Activated T-cell treated with anti-CD3 and anti-CD28 coated beads for 24 hours (primary cell): ENCODE results near the gene DNAH8.

Source experiments
- DNase-seq: peaks from one replicate; pipeline ENCODE4 v3.0.0-alpha.2; 2020; ENCODE audit warnings: low read depth

DNAH8 gene

DNA sequence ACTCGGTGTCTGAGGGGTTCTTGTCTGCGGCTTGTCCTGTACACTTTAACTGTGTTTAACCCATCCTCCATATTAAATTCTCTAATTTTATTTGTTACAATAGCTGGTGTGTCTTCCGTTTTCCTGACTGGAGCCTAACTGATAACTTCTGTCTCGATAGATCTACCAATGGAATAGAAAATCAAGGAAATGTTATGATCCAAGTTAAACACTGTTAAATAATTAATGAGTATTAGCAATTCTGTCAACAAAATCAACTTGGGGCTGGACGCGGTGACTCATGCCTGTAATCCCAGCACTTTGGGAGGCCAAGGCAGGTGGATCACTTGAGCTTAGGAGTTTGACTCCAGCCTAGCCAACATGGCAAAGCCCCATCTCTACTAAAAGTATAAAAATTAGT is 81.7 kb downstream of the DNAH8 start:
- no peak for DNase-seq

DNA sequence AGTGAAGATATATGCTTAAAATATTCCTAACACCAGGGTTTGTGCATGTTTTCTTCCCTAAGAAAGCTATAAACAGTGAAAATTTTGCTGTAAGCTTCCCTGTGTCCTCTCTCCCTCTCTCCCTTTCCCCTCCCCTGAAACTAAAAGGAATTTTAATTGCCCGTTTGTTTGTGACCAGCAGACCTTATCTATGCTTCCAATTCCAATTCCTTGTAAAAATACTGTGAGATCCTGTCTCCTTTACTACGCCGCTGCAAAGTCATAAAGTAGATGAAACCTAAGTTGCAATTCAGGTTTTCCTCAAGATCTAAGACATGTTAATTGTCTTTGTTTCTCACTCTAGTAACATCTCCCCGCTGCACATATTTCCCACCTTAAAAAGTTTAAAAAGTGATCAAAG is 82.3 kb downstream of the DNAH8 start:
- no peak for DNase-seq

DNA sequence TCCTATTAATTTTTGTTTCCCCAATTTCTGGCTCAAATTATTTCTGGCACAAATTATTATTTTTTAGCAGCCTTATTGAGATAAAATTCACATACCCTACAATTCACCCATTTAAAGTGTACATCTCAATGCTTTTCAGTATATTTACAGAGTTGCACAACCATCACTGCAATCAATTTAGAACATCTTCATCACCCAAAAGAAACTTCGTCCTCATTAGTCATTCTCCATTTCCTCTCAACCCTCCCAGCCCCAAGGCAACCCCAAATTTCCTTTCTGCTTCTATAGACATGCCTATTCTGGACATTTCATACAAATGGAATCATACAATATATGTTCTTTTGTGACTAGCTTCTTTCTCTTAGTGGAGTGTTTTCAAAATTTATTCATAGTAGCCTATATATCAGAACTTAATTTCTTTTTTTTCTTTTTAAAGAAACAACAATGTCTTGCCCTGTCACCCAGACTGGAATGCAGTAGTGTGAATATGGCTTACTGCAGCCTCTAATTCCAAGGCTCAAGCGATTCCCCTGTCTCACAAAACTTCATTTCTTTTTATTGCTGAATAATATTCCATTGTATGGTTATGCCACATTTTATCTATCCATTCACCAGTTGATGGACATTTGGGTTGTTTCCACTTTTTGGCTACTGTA is 84.5 kb downstream of the DNAH8 start:
- no peak for DNase-seq

DNA sequence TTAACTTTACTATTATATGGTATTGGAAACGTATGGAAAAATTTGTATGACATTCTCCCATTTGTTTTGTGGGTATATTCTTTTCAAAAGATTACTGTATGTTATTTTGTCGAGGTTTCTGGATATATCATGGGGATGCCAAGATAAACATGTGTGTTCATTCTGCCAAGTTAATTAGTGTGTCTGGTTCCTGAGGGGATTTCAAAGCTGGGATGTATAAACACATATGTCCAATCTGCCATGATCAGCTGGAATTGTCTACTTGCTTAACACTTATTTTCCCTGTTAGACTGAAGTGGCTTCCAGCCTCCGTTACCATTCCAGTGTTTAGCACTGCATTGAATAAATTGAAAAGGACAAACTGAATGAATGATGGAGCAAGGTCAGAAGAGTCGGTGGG is 86.2 kb downstream of the DNAH8 start:
- no peak for DNase-seq

DNA sequence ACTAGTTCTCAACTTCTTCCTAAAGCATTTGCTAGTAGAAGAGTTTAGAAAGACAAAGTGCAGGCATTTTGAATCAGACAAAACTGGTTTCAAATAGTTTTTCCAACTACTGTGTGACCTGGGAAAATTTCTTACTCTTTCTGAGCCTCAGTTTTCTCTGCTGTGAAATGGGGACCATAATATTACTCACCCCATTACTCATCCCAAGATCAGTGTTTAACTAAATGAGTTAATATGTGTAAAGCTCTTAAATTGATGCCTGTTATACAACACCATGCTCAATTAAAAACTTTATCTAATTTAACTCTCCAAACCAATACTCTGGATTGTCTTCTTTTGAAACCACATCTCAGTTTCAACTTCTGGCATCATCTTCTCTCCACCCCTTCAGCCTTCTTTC is 87.4 kb downstream of the DNAH8 start:
- no peak for DNase-seq

DNA sequence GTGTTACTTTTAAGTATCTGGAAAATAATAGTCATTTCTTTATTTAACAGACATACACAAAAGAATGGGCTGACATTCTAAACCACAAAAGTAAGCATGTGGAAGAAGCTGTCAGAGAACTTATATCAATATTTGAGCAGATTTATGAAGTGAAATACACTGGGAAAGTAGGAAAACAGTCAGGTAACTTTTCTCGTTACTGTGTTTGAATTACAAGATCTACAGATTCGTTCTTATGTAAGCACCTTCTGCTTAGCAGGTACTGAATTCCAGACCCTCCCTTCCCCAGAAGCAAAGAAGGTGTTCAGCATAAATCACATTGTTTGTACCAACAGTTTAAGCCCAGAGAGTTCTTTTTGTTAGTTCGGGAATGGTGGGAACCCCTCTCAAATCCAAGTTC is 88.0 kb downstream of the DNAH8 start:
- DNase-seq = no peak

DNA sequence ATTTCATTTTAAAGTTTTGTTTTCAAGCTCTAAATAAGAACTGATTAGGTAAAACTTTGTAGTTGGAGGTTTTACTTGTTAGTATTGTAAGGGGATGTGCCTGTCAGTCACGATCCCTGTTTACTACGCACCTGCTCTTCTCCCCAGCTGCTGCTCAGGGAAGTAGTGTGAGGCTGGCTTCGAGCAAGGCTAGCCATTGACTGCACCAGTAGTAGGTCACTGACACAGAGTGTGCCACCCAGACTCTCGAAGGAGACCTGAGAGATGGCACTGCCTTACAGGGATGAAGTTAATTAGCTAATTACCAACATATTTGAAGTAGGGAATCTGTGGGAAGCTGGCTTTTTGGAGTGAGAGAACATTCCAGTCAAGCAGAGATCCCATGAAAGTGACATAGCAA is 89.2 kb downstream of the DNAH8 start:
- no peak for DNase-seq

DNA sequence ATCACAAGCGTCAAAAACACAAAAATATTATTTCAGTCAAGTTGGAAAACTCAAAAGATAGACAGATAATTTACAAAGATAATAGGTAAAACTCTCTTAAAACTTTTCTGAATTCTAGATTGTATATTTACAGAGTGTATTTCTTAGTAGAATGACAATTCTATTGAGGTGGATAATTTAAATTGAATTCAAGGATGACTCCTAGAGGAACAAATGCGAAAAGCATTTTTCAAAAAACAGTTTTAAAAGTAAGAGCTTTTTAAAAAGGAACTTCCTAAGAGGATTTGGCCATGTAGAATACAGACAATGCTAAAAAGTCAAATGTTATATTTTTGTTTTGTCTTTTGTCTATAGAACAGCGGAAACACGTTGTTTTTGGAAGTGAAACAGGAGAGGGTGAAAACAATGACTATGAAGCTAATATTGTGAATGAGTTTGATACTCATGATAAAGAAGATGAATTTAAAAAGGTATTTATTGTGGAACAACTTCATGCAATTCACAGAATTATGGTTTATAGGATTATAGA is 90.1 kb downstream of the DNAH8 start:
- DNase-seq = no peak

DNA sequence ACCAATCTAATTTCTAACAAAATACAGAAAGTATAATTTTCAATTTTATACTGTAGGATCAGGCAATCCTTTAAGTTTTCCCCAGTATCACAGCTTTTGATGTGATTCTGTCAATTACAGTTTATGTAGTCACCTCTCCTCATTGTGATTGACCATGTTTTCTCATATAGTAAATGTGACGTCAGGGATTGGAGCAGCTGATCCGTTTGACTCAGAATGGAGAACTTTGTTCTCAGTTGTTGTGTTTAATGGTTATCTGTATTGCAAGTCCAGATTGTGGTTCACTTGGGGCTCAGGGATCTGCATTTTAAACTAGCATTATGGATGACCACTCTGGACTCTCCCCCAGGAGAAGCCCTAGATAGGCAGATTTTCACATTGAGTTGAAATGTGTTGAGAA is 90.6 kb downstream of the DNAH8 start:
- DNase-seq = no peak

DNA sequence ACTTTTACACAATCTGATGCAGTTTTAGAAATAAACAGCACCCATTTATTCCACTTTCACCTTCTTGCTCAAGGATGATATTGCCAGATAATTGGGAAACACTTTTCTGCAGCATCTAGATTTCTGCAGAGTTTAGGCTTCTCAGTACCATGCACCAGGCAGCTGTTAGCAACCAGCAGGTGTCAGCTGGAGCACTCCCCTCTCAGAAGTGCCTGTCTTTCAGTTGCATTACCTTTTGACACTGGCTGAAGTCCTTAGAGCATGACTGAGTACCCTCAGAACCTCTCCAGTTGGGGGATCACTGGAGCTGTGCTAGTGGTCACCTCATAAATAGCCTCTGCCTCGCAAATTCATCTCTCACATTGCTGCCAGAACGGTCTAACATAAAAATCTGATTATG is 91.2 kb downstream of the DNAH8 start:
- DNase-seq = no peak

DNA sequence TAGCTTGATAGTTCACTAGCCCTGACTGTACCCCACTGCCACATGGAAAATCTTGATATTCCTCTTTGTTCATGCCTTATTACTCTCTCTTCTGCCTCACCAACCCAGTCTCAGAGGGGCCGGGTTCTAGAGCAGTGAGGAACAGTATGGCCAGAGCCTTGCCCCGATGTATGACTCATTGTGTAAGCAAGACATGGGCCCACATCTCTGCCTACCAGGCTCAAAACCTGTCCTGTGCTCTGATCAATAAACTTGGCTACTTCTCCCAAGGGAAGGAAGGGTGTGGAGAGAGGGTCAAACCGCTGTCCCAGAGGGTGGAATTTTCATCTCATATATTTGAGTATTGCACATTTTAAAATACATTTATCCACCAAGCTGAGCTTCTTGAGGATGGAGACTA is 91.7 kb downstream of the DNAH8 start:
- DNase-seq = no peak

DNA sequence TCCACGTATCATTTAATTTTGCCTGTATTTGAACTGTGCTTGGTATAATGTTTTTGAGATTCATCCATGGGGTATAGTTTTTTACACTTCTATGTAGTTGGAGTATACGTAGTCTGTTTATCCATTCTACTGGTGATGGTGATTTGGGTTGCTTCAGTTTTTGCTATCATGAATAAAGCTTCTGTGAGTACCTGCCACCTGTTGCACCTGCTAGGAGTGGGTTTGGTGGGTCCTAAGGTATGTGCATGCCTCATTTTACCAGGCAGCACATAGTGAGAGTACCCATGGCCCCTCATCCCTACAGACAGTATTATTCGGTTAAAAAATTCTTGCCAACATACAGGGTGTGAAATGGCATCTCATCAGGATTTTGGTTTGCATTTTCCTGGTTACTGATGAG is 92.9 kb downstream of the DNAH8 start:
- DNase-seq = no peak

DNA sequence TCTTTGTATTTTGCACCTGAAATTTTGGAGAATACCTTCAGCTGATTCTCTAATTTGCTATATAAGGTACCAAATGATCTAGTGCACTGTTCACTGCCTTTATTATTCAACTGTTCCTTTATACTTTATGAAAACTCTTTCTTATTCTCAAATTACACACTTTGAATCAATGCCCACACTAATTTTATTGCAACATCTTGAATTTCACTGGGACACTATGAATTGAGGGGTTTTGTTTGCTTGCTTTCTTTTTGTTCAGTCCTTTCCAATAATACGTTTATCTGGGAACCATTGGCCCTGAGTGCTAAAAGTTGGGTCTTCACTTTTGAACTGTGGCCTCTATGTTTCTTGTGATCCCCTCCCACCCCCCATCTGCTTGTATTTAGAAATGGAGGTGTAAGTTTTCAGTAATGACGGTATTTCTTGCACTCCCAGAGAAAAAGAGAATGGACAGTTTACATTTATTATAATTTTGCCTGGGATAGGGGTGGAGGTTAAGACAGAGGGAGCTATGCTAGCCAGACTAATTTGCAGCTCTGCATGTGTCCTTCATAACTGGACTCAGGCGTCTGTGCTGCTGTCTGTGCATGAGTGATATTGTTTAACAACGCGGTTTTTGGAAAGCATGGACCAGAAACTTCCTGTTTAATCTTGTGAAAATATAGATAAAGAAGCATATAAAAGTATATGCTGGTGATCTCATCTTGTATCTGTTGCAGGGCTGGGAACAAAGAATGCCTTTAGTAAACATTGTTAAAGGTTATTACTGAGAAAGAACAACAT is 98.1 kb downstream of the DNAH8 start:
- DNase-seq = no peak

DNA sequence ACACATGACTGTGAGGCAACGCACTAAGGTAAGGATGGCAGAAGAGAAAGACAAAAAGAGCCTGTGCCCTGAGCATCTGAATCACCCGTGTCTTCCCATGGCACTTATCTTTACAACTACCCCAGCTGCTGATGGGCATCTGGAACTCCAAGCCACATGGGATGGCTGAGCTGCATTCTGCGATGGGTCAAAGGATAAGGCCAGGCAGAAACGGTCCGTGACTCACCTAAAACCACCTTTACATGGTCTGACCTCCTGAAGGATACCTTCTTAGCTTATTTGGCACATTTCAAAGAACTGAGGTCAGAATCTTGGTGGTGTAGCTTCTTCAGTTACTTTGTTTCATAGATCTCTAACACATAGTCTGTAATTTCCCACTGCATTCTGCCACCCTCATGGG is 99.7 kb downstream of the DNAH8 start:
- DNase-seq = no peak

DNA sequence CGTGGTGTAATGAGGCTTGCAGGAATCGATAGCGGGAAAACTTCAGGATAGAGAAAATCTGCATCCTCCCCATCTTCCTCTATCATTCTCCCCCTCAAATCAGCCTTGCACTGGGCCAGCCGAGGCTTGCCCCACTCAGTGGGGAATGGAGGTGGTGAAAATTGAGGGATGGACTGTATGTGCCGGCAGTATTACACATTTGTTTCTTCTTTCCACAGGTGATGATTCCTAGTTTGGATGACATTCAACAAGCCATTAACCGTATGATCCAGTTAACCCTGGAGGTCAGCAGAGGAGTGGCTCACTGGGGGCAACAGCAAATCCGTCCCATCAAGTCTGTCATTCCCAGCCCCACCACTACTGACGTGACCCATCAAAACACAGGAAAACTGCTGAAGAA is 100.1 kb downstream of the DNAH8 start:
- DNase-seq = no peak

DNA sequence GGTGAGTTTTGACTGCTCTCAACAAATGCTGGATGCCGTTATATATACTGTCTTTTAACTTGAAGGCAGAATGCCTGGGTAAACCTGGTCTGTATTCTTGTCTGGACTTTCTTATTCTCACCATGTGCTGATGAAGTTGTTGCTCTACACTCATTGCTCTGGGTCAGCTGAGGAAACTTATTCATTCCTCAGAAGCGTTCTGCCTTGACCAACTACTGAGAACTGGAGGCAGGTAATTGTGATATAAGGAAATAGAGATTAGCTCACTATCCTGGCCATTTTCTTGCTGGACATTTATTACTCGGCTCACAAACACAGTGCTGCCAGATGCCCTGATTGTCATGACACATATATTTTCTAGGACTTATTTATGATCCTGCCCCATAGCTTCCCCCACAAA is 103.6 kb downstream of the DNAH8 start:
- no peak for DNase-seq

DNA sequence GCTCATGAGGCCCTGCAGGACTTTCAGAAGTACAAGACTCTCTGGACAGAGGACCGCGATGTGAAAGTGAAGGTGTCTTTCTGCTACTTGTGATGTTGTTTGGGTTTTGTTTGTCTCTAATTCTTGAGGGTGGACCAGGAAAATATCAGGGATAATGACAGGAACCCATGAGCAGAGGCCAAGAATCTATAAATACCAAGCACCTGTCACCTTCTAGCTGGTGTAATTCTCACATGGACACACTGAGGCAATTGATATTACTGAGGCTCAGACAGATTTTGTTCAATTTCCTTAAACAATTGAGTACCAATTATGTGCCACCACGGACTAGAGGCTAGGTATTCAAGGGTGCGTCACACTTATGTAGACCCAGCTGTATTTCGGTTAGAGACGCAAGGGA is 107.9 kb downstream of the DNAH8 start:
- no peak for DNase-seq

DNA sequence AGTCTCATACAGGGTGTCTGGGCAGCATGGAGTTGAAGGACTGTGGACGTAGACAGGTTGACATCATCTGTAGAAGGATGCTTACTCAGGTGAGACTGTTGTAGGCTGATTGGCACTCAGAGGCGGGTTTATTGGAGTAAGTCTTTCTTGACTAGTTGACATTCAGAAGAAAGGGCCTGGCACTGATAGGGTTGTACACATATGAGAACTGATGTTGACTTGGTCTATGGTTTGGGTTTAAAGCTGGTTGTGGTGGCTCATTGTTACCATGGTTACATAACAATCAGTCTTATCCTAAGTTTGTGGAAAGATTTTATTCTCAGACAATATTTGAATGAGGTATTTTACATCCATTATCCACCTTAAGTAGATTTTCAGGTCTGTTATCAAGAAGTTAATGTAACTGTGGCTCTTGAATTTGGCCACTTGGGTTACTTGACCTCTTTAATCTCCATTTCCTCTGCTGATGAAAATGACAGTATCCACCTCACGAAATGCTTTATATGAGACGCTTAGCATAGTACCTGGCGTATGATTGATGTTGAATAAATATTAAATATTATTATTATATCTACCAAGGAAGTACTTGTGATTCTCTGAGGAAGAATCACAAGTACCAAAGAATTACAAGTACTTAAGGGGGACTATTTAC is 109.3 kb downstream of the DNAH8 start:
- no peak for DNase-seq

DNA sequence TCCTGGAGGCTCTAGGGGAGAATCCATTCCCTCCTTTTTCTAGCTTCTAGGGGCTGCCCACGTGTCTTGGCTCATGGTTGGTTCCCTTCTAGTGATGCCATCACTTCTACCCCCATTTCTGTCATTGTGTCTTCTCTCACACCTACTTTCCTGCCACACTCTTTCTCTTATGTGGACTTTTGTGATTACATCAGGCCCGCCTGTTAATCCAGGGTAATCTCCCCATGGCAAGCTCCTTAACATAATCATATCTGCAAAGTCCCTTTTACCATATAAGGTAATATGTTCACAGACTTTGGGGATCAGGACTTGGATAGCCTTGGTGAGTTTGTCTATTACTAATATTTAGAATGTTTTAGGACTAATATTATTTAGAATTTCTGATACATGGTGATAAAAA is 111.9 kb downstream of the DNAH8 start:
- no peak for DNase-seq

DNA sequence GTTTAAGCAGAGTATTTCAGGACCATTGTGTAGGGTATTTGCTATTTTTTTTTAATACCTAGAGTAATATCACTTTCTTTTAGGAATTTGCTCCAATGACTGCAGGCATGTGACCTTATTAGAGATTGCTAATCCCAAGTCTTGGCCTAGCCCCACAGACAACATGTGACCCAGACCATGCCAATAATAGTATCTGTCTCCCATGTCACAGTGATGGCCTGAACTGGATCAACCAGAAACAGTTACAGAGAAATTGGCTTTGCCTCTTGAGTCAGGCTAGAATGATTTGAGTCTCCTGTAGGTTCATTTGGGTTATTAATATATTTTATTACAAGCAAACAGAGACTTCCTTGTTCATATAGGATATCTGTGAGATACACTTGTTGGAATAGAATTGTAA is 116.8 kb downstream of the DNAH8 start:
- no peak for DNase-seq

DNA sequence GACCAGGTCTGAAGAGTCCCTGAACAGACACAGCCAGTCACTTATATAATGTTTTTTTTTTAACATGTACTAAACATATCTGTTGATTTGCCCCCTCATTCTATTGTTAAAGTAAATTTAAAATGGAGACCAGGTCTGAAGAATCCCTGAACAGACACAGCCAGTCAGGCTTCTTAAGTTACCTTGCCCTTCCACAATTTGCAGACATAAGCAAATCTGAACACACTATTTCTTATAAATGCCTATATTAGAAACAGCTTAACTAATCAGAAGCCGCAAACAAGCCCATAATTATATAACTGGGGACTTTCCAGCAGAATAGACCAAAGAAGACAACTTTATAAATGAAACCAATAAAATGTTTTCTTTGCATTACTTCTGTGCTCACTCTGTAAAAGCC is 118.2 kb downstream of the DNAH8 start:
- no peak for DNase-seq

DNA sequence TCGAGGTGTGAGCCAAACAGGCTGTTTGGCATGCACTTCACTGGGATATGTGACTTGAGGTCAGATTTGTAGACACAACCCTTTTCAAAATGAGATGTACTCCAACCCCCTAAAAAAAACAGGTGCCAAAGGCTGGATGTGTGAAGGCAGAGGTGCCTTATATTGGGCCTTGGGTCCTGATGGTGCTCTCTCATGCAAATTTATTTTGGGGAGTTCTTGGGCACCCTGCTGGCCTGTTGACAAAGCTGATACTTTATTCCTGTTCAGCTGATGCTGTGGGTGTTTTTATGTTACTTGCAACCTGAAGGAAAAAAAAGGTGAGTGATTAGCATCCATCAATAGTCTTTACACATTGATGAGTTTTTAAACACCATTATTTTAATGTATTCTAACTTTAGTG is 121.5 kb downstream of the DNAH8 start:
- no peak for DNase-seq

DNA sequence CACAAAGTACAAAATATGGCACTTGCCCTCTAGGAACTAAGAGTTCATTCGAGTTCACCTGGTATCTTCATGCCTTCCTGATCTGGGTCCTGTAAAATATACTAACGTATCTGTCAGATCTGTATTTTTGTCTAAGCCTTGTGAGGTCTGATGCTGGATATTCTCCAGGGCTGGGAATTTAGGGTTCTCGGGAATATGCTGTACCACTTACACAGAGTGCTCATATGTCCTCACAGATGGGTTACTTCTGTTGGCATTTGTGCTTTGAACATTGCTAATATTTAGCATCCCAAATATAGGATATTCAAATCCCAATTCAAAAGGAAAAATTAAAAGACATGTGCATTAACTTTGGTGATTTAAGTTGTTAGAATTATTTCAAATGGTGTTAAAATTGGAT is 122.0 kb downstream of the DNAH8 start:
- DNase-seq = no peak
